DOHH2 (cell line): ENCODE data around the gene MEGF8.

Experiments used
- CTCF ChIP-seq: fragments of 200-600 bp; sonication (generic); IDR thresholded peaks from one replicate; pipeline ENCODE4 v1.5.1; 2014; ENCODE audit warnings: antibody characterized with exemption, mild to moderate bottlenecking, low read depth, low read length; ENCODE audit not compliant: poor library complexity, severe bottlenecking
- EZH2phosphoT487 ChIP-seq: fragments of 200-600 bp; sonication (generic); IDR thresholded peaks from 2 replicates; pipeline ENCODE4 v1.6.1; 2017; ENCODE audit warnings: borderline replicate concordance, mild to moderate bottlenecking, antibody characterized with exemption, low read length, moderate library complexity, mixed read lengths

DNA sequence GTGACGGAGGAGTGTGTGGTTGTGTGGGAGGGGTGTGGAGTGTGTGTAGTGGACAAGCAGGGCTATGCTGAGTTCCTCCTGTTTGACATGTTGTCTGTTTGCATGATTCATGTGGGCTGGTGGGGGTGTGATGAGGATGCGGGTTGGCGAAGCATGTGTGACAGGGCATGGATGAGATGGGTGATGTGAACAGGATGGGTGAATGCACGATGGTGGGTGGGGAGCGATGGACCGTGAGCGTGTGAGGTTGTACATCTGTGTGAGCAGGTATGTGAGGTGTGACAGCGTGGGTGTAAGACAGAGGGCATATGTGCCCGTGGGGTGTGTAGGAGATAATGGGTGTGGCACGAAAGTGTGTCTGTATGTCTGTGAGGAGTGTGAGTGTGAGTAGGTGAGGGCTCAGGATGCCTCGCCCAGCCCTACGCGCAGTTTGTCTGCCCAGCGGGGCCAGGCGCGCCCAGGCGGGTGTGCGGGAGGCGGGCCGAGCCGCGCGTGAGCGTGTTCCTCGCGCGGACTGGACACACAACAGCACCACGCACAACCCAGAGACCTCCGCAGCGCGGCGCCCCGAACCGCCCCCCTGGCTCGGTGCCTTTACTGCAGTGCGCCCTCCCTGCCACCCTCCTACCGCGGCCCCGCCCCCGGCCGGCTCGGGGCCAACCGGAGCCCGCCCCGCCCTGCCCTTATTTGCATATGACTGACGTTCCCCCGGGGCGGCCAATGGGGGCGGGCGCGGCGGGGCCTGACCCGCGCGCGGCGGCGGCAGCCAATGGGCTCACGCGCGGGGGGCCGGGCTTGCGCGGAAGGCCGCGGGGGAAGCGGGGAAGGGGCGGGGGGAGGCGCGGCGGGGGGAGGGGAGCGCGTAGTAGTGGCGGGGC lies 42.0 kb upstream of the MEGF8 start:
- no peak for TF ChIP-seq CTCF
- TF ChIP-seq EZH2phosphoT487, result no peak
